GM03348 (cell line): ENCODE data around the gene TNS3.

Experiments used
- DNase-seq: peaks from one replicate; pipeline ENCODE4 v3.0.0; 2012; ENCODE audit warnings: low spot score

TNS3 gene

DNA sequence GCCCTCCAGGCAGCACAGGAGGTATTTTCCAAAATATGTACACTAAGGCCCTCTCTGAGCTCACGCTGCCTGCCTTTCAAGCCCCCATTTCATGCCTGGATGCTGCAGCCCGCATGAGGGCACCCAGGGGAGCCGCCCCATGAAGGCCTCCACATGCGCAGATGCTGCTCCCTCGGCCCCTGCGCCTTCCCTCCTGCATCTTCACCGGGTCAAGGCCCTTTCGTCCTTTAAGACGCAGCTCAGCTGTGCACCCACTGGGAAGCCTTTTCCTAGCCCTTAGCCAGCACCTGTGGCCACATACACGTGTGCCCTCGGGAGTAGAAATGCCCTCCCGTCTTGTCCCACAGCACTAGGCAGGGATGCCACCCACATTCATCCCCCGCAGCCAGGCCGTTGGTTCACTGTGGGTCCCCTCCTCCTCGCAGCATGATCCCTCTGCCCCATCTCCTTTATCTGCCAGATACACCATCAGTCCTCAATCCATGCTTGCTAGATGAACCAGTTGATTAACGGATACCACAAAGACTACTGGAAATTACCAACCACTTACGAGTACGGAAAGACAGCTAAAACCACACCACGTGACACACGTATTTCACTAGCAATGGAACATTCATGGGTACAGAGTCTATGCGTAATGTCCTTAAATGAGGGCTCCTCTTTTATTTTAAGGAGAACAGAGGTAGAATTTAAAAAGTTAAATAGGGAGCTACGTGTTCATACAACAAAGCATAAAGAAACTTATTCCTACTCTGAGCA is 278.0 kb downstream of the TNS3 start:
- no peak for DNase-seq

DNA sequence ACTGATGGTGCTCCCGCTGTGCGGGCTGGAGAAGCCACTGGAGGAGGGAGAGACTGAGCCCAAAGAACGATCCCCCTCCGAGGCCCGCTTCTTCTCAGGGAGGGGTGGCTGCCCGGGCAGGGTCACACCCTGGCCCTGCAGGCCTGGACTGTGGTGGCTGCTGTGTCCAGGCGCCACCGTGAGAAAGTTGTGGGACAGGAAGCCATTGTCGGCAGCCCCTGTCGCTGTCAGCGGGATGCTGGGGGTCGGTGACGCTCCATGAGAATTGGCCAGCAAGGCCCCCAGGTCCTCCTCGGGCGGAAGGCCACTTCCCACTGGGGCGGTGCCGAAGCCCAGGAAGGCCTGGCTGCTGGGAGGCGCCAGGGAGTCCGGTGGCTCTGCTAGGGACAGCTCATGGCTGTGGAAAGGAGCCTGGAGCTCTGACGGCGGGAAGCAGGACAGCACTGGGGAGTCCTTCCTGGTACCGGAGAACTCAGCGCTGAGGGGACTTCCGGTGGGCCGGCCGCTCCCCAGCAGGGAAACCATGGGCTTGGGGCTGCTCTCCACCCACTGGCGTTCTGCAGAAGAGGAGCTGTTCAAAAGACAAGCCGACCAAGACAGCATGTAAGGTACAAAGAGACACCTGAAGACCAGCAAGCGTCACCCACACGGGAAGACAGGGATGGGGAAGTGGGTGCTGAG is 278.8 kb downstream of the TNS3 start:
- no peak for DNase-seq

DNA sequence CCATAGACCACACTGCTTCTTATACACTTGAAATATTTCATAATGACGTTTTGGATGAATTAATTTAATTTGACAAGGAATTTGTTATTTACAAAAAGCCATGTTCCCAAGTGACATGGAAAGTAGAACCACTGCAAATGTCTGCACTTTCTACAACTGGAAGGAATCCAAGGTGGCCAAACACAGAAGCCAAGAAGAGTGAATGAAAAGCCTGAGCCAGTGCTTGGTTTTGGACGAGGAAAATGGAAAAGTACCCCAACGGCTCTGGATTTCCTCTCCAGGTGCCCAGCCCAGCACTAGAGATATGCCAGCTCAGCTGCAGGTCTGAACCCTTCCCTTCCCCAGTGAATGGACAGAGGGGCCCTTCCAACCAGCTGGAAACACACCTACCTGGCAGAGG is 279.4 kb downstream of the TNS3 start:
- DNase-seq = no peak

DNA sequence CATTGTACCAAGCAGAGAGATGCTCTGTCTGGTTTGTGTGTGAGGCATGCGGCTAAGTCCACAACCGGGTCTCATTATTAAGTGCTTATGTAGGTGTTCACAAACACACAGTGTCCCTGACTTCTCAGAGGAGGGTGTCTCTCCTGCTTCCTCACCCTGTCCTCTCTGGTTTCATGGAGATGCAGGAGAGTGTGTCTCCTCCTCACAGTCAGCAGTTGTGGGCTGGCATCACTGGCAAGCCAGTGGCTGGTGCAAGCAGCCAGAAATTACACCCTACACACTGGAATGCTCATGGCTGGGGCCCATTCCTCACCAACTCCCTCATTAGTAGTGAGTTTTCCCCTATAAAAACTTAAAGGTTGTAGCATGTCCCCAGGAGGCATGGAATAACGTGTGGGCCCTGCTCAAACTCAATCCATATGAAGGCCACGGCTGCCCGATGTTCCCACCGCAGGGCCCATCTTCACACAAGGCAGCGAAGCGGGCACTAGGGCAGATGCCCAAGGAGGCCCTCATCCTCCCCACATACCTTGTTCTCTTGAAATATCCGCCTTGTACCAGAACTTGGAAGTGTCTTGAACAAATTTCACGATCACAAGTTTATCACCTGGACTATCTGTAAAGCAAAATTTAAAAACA is 280.1 kb downstream of the TNS3 start:
- no peak for DNase-seq

DNA sequence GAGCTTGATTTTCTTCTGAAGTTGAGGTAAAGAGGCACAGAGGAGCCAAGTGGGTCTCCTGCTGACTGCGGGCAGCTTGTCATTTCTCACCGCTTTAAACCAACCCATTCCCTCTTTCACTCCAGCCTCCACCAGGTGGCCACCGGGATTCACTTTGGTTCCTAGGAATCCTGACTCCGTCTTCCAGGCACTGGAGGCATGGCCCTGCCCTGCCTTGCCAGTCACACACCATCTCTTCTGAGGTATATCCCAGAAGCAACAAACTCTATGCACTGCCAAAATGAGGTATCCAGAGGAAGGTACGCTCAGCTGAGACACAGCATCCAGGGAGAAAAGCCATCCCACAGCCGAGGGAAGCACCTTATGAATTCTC is 280.8 kb downstream of the TNS3 start:
- DNase-seq = no peak

DNA sequence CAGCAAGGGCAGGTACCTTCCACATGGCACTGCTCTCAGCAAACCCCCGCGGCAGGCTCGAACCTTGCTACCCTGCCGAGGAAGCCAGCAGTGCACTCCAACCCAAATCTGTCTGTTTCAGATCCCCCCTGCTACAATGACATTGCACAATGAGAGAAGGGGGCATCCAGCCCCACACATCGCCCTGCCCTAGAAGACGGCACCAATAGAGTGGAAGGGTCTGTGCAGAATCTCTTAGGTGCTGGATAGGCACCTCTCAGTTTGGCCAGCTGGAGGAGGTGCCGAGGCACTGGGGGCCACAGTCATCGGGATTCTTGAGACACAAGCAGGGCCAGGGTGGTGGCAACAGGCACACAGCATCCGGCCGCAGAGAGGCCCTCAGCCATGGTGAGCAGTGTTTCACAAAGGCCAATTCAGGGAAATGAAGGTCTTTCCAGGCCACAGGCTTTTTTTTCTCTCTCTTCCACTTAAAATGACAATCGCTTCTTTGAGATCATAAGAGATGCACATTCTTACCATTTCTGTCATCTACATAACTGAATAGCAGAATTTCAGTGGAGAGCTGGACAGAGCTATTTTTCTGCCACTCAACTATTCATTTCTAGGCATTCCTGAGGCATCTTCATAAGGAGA is 281.3 kb downstream of the TNS3 start:
- no peak for DNase-seq

DNA sequence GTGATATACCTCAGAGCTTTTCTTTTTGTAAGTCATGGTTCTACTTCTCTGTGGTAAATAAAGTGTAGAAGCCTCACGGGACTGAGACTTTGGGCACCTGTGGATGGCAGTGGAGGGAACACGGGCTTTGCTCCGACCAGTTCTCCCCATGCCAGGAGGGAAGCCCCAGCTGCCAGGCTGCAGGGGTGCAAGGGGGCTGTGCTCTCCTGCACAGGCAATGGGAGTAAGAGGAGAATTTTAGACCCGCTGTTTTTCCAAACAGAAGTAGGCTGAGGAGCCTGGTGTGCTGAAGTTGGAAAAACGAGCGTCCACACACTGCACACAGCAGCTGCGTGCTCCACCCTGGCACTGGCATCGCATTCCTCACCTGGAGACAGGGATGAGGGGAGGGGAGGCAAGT is 282.4 kb downstream of the TNS3 start:
- no peak for DNase-seq

DNA sequence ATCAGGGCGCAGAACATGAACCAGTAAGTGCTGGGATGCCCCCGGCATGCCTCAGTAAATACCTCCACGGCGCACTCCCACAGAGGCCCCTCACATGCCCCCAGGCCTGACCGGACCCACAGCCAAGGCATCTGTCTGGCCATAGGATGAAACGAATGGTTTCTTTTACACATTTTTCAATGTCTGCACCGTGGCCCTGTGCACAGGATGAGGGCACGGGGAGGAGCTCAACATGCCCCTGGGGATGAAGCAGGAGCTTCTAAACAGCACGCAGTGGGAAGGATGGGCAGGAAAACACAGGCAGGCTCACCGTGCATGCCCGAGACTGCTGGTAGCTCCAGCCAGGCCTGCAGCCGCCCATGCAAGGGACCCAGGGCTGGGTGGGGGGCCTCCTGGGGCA is 283.3 kb downstream of the TNS3 start:
- no peak for DNase-seq

DNA sequence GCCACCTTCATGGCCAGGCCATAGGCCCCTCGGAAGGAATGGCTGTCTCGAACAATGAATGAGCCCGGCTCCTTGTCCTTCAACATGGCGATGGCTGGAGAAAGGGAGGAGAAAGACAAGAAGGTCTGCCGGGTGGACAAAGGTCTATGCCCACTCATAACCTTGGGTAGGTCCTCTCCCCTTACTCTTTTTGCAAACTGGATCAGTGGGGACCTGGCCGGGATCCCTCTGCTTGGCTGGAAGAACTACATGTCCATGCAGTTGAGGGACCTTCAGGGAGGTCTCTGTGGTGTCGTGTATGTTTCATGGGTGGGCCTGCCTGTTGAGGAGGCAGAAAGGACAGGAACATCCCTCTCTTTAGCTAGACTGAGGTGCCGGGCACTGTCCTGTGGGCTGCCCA is 284.8 kb downstream of the TNS3 start:
- DNase-seq = no peak

DNA sequence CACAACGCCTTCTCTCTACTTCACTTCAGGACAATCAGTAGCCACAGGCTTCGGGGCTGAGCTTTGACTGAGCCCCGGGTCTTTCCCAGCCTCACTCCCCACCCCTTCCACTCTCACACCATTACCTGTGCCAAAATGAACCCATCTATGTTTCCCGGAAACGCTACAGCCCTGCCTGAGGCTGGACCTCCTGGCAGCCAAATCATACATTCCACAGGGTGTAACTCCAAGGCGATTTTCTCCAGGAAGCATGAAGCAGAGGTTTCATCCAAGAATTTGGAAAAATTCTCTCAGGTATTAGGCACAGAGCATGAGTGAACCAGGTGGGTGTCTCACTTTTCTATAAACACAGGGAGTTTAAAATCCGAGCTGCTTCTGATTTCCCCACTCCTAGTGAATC is 286.3 kb downstream of the TNS3 start:
- DNase-seq = no peak

DNA sequence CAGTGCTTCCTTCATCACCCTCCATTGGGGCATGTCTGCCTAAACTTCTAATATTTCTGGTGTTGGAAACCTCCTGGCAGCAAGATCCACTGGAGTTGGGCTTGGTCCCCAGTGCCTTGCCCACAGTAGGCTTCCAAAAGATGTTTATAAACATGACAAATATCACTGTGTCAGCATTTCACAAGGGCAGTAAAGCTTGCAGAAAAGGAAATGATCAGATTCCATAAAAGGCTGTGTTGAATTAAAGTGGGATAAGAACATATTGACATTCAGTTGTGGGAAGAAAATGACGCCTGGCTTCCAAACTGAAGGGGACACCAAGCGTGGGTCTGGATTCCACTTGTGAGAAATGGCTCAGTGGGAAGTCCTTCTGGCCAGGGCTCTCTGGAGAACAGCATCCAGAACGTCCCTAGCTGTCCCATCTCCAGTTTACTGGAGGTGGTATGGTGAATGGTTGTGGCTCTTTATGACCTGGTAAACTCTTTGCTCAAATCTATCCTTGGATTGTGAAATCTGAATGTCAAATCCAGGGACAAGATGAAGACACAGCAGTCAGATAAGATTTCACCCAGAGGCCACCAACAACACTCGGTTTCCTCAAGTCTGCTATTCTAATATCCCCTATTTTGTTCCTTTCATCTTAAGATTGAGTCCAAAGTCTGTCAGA is 287.2 kb downstream of the TNS3 start:
- DNase-seq = no peak

DNA sequence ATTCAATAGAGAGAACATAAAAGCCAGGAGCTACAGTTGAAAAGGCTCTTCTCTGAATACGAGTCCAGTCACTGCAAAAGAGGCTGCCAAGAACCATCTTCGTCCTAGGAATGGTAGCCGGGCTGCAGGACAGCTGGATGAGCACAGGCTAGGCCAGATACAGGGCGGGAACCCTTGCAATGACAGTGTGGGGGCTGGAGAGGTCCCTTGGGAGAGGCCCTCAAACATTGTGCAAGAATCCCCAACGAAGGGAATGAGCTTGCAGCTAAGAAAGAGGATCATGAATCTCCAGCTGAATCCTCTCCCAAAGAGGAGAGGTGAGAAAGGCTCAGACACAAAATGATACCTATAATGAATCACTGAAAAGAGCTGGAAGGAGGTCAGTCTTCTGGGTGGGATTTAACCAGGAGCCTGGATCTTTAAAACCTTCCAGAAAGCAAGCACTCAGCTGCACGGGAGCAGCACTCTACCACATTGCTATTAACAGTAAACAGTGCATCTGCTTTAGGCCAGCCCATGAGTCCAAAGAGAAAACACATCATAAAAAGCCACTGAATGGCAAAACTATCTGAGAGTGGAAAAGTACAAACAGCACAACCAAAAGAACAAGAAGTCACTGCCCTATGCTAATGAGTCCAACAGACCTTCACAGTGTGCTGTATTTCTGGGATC is 287.9 kb downstream of the TNS3 start:
- DNase-seq = peak; percentile 73

DNA sequence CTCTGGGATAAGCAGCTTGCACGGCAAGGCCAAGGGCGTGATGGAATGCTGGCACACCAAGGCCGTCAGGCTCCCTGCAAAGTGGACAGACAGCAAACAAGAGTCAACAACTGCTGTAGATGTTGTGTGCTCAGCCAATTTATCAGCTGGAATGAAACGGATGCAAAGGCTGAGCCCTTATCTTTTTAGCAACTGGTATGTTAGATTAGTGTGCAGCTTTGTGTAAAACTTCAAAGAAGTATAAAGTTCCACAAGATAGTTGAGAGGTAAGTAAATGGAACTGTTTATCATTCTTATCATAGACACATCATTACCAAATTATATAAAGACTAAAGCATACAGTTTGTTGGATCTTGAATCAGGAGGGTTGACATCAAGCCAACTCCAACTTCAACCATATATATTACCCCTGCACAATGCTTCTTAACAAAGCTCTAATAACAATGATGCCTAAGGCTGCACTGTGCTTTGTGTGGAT is 289.0 kb downstream of the TNS3 start:
- no peak for DNase-seq

DNA sequence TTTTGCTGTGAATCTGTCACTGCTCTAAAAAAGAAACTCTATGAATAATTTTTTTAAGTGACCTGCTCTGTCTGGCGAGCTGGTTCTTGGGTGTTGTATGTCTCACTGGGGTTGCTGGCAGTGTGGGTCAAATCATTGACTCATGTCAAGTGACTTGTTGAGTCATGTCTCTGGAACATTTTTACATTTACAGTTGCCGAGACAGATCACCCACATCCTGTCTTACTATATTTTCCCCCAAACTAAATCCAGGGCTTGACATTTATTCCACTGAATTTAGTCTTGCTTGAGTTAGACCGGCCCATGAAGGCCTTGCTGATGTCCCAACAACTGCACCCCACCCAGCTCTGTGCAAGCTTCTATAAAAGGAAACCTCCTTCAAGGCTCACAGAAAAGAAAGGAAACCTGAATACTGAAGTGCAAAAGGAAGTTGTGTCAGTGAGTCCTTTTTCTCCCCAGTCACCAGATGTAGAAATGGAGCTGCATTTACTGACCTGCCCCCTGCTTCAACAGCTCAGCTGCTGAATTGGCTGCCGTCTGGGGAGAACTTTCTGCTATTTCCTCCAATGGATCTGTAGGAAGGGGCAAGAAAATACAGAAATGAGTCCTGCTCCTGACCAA is 290.3 kb downstream of the TNS3 start:
- peak; percentile 87 for DNase-seq

DNA sequence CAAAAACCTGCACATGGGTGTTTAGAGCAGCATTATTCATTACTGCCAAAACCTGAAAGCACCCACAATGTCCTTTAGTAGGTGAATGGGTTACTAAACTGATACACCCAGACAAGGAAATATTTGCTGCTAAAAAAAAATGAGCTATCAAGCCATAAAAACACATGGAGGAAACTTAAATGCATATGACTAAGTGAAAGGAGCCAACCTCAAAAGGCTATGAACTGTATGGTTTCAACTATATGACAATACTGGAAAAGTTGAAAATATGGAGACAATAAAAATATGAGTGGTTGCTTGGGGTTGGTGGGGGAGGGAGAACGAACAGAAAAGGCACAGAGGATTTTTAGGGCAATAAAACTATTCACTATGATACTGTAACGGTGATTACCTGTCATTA is 291.0 kb downstream of the TNS3 start:
- DNase-seq = no peak

DNA sequence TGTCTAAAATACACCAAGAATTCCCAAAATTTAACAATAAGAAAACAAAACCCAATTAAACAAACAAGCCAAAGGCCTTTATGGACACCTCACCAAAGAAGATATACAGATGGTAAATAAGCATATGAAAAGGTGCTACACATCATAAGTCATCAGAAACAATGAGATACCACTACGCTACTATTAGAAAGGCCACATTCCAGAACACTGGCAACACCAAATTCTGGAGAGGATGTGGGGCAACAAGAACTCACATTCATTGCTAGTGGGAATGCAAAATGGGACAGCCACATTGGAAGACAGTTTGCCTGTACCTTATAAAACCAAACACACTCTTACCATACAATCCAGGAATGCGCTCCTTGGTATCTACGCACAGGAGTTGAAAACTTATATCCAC is 291.4 kb downstream of the TNS3 start:
- DNase-seq = no peak

DNA sequence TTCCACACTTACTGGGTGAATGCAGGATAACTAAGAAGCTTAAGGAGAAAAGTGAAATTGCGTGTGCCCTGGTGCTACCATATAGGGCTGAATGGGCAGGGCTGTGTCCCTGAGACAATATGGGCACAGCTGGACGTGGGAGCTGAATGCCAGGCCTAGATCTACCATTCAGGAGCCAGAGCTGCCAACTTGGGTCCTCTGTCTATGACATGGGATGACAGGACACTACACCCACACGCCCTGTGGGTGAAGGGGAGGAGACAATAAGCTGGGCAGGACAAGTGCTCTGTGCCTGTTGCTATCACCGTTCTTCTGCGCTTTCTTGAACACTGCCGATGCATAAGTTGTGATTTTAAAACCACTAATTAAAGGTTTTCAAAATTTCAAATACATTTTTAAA is 293.9 kb downstream of the TNS3 start:
- DNase-seq = no peak

DNA sequence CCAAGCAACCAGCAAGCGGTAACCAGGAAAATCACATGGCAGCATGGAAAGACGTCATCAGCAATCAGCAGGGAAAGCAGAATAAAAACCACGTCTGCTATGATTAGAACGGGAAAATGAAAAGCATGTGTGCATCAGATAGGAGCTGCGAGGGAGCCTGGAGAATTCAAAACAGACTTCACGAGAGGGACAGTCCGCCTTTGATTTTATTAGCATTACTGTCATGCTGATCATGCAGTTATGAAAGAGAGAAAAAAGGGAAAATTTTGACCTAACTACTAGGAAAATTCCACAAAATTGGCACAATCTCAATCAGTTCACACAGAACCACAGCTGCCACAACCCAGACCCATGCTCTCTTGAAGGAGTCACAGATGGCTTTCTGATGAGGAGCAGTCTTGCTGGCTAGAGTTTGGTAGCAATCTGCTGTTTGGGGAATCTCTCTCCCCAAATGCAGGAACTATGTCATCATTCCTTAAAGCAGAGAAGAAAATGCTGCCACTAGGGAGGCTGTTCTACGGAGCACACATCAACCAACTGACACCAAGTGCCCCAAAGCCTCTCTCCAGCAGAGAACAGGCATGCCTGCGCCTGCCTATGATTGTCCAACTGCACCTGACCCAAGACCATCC is 295.9 kb downstream of the TNS3 start:
- peak; percentile 84 for DNase-seq

DNA sequence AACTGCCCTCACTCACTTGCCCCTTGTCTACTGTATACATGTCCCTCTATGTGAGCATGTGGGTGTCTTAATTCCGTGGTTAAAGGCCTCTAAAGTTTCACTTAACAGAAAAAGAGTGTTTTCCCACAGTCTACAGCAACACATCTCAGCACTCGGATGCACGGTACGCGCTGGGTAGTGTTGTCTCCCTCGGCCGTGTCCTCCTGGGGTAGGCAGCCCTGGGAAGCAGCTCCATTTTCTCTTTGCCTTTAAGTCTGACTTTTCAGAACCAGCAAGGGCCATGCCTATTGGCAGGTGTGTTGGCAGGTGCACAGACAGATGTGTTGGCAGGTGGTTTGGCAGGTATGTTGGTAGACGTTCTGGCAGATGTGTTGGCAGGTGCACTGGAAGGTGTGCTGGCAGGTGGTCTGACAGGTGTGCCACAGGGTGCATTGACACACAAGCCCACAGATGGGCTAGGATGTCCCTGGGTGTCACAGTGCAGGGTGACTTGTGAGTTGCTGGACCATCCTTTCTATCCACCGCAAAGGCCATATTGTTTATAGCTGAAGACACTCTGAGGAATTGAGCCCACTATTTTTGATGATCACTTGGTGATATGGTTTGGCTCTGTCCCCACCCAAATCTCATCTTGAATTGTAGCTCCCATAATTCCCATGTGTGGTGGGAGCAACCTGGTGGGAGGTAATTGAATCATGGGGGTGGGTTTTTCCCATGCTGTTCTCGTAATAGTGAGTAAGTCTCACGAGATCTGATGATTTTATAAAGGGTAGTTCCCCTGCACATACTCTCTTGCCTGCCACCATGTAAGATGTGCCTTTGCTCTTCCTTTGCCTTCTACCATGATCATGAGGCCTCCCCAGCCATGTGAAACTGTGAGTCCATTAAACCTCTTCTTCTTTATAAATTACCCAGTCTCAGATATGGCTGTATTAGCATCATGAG is 296.9 kb downstream of the TNS3 start:
- DNase-seq = no peak
